Endothelial cell (in vitro differentiated cells): ENCODE results near the gene DUOX1. TPM values are rescaled to one million over a fixed set of nuclear protein-coding genes. Genes with fewer than 3 reads are reported as not detected.

Experiments
- DNase-seq: peaks from one replicate; pipeline ENCODE4 v3.0.0; 2021; ENCODE audit warnings: low spot score
- H3K27ac Mint-ChIP-seq: one replicate; pipeline ENCODE4 v1.8.0; 2021; ENCODE audit warnings: mixed read lengths, inconsistent platforms; ENCODE audit not compliant: unreplicated experiment
- H3K27me3 Mint-ChIP-seq: one replicate; pipeline ENCODE4 v1.8.0; 2021; ENCODE audit warnings: mild to moderate bottlenecking, moderate library complexity, mixed read lengths, inconsistent platforms; ENCODE audit not compliant: unreplicated experiment
- H3K36me3 Mint-ChIP-seq: one replicate; pipeline ENCODE4 v1.8.0; 2021; ENCODE audit warnings: mild to moderate bottlenecking, low read depth, mixed read lengths, inconsistent platforms; ENCODE audit not compliant: unreplicated experiment
- H3K4me1 Mint-ChIP-seq: one replicate; pipeline ENCODE4 v1.8.0; 2021; ENCODE audit warnings: mild to moderate bottlenecking, mixed read lengths, inconsistent platforms; ENCODE audit not compliant: unreplicated experiment
- H3K4me3 Mint-ChIP-seq: one replicate; pipeline ENCODE4 v1.8.0; 2021; ENCODE audit warnings: mild to moderate bottlenecking, mixed read lengths, inconsistent platforms; ENCODE audit not compliant: unreplicated experiment
- H3K9me3 Mint-ChIP-seq: one replicate; pipeline ENCODE4 v1.8.0; 2021; ENCODE audit warnings: mixed read lengths, inconsistent platforms; ENCODE audit not compliant: unreplicated experiment
- total RNA-seq: library from RNA; stranded (reverse); fragmentation: NEBNext Ultra II Directional; extraction: Animal tissue kit (Norgen Biotek cat#: 25700); gene quantifications from one replicate; pipeline ENCODE4 v1.2.1, GENCODE V29; 2021; ENCODE audit not compliant: unreplicated experiment
- TF ChIP-seq, protein P1 (sequence below): fragments of 200-600 bp; sonication (generic); IDR thresholded peaks from one replicate; pipeline ENCODE4 v1.5.0; 2021; ENCODE audit warnings: antibody characterized with exemption; ENCODE audit not compliant: unreplicated experiment

The DUOX1 gene
- total RNA-seq, 1 donor from 2014 or later: not detected

DNA sequence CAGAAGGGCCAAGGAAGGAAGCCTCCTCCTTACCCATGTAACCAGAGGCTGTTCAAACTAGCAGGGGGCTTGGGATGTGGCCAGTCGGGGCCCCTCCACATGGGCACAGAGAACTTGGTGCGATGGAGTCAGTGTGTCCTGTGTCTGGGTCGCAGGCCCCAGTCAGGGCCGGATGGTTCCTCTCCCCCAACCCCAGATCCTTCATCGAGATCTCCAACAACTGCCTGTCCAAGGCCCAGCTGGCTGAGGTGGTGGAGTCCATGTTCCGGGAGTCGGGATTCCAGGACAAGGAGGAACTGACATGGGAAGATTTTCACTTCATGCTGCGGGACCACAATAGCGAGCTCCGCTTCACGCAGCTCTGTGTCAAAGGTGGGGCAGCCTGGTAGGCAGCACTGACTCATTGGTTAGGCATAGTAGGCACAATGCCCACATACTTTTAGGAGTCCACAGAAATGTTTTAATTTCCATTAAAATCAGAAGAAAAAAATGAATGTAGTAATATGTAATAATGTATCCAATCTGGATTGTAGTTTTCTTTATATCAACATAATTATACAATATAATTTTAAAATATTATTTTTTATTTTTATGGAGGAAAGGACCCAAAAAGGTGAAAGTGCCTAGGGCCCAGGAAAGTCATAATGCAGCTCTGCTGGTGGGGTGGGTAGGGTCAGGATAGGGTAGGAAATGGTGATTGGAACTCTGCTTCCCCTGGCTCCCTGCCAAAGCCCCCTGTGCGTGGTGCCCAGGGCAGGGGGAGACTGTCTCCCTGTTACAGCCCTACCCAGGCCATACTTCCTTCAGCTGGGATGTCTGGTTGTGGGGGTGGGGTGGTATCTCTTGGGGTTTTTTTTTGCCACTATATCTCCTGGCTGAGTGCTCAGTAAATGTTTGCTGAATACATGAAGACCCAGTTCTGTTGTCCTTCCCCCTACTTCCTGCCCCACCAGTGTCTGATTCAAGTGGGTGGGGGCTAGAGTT, 18.6 kb downstream of the DUOX1 start:
- no peak overlapping the region for H3K27ac Mint-ChIP-seq
- DNase-seq: no peak
- TF ChIP-seq, protein P1, sequence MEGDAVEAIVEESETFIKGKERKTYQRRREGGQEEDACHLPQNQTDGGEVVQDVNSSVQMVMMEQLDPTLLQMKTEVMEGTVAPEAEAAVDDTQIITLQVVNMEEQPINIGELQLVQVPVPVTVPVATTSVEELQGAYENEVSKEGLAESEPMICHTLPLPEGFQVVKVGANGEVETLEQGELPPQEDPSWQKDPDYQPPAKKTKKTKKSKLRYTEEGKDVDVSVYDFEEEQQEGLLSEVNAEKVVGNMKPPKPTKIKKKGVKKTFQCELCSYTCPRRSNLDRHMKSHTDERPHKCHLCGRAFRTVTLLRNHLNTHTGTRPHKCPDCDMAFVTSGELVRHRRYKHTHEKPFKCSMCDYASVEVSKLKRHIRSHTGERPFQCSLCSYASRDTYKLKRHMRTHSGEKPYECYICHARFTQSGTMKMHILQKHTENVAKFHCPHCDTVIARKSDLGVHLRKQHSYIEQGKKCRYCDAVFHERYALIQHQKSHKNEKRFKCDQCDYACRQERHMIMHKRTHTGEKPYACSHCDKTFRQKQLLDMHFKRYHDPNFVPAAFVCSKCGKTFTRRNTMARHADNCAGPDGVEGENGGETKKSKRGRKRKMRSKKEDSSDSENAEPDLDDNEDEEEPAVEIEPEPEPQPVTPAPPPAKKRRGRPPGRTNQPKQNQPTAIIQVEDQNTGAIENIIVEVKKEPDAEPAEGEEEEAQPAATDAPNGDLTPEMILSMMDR: no peak
- no peak overlapping the region for H3K4me3 Mint-ChIP-seq
- peaks cover 7% of the 10 kb centered on the region for H3K27me3 Mint-ChIP-seq
- peaks cover 7% of the 10 kb centered on the region for H3K36me3 Mint-ChIP-seq
- H3K9me3 Mint-ChIP-seq: no peaks in the 10 kb centered on the region
- H3K4me1 Mint-ChIP-seq: peaks cover 3% of the 10 kb centered on the region

DNA sequence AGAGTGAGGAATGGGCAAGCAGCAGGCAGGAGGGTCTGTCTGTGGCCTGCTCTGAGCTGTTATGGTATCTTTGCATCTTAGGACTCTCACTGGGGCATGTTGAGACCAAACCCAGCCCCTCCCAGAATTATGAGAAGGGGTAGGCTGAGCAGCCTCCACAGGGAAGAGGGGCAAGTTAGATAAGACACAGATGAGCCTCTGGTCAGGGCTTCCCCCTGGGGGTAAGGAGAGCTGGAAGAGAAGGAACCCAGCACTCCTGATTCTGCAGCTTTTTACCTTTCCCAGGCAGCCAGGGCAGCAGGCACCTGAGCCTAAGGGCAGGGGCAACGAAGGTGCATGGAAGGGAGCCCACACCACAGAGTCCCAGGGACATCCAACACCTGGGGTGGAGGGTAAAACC, 19.3 kb downstream of the DUOX1 start:
- Mint-ChIP-seq H3K27ac (no peak overlapping the region), H3K27me3 (peaks cover 7% of the 10 kb centered on the region), H3K4me3 (no peak overlapping the region), H3K9me3 (no peaks in the 10 kb centered on the region), H3K4me1 (peaks cover 3% of the 10 kb centered on the region), H3K36me3 (peaks cover 8% of the 10 kb centered on the region)
- DNase-seq: no peak
- TF ChIP-seq, protein P1: no peak

DNA sequence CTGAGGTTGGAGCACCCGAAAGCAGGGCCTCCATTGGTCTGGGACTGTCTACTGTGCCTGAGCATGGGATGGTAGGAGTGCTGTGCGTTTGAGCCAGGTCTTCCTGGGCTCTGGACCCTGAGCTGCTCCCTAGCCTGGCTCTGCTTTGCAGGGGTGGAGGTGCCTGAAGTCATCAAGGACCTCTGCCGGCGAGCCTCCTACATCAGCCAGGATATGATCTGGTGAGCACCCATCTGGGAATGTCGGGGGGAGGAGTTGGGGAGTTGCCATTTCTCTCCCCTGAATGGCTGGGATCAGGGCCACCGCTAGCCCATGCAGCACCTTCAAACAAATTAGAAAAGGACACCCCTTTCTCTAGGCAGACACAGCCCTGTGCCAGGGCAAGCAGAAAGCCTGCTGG, 20.7 kb downstream of the DUOX1 start:
- H3K27me3 Mint-ChIP-seq: peaks cover 4% of the 10 kb centered on the region
- TF ChIP-seq, protein P1: no peak
- no peak for DNase-seq
- no peak overlapping the region for H3K4me3 Mint-ChIP-seq
- H3K36me3 Mint-ChIP-seq: peaks cover 8% of the 10 kb centered on the region
- no peak overlapping the region for H3K27ac Mint-ChIP-seq
- H3K9me3 Mint-ChIP-seq: no peaks in the 10 kb centered on the region
- no peaks in the 10 kb centered on the region for H3K4me1 Mint-ChIP-seq

DNA sequence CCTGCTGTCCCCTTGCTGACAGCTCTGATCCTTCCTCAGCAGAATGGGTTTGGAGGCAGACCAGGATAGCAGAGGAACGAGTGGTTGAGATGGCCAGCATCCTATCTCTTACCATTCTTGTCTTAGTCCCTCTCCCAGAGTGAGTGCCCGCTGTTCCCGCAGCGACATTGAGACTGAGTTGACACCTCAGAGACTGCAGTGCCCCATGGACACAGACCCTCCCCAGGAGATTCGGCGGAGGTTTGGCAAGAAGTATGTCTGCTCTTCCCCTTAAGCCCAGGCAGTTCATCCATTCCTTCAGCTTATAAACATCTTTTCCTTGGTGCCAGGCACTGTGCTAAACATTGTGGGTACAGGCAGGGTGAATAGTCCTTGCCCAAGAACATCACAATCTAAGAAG, 21.2 kb downstream of the DUOX1 start:
- TF ChIP-seq, protein P1: no peak
- peaks cover 3% of the 10 kb centered on the region for H3K27me3 Mint-ChIP-seq

More for the DNA sequence above, 21.2 kb downstream of the DUOX1 start:
- H3K27ac Mint-ChIP-seq: no peak overlapping the region
- DNase-seq: no peak
- peaks cover 8% of the 10 kb centered on the region for H3K36me3 Mint-ChIP-seq
- no peak overlapping the region for H3K4me3 Mint-ChIP-seq
- peaks cover 5% of the 10 kb centered on the region for H3K4me1 Mint-ChIP-seq
- no peaks in the 10 kb centered on the region for H3K9me3 Mint-ChIP-seq
